Small intestine (tissue), 7 donors: Measurements from ENCODE around the gene RBPMS2. TPM values are rescaled to one million over a fixed set of nuclear protein-coding genes. Genes with fewer than 3 reads are reported as not detected.

Source experiments
- DNase-seq, 2 donors: peaks; one replicate each; pipeline versions ENCODE4 v3.0.0 to v3.0.0-alpha.2; 2013
- FAIRE-seq: peaks from 2 replicates; lab custom pipeline; 2012; peaks lifted over from hg19 to GRCh38; lab: Jason Lieb, UNC
- H3K27ac ChIP-seq, 3 donors: one replicate each; pipeline ENCODE4 v1.5.1; 2013; ENCODE audit warnings: low read length in 2 of 3, mild to moderate bottlenecking in 2 of 3, control low read depth in 1 of 3, inconsistent platforms in 1 of 3, low read depth in 1 of 3, moderate library complexity in 1 of 3
- H3K27me3 ChIP-seq, 3 donors: one replicate each; pipeline ENCODE4 v1.6.1; 2013; ENCODE audit warnings: low read length in 3 of 3, inconsistent platforms in 1 of 3; ENCODE audit not compliant: control insufficient read depth in 3 of 3, insufficient read depth in 3 of 3
- H3K36me3 ChIP-seq, 3 donors: one replicate each; pipeline ENCODE4 v1.6.1; 2013; ENCODE audit warnings: low read length in 3 of 3, inconsistent platforms in 1 of 3, low read depth in 1 of 3, mild to moderate bottlenecking in 1 of 3, moderate library complexity in 1 of 3; ENCODE audit not compliant: control insufficient read depth in 3 of 3, insufficient read depth in 2 of 3
- H3K4me1 ChIP-seq, 3 donors: one replicate each; pipeline ENCODE4 v1.6.1; 2013; ENCODE audit warnings: low read length in 2 of 3, inconsistent platforms in 1 of 3, low read depth in 1 of 3, mild to moderate bottlenecking in 1 of 3, moderate library complexity in 1 of 3; ENCODE audit not compliant: control insufficient read depth in 3 of 3, insufficient read depth in 2 of 3
- H3K4me3 ChIP-seq, 3 donors: one replicate each; pipeline ENCODE4 v1.5.1; 2013; ENCODE audit warnings: low read length in 3 of 3, control low read depth in 1 of 3, inconsistent platforms in 1 of 3, low read depth in 1 of 3, mild to moderate bottlenecking in 1 of 3, moderate library complexity in 1 of 3
- H3K9me3 ChIP-seq, 2 donors: one replicate each; pipeline ENCODE4 v1.6.1; 2013; ENCODE audit warnings: low read depth in 1 of 2, low read length in 1 of 2; ENCODE audit not compliant: control insufficient read depth in 2 of 2, insufficient read depth in 1 of 2
- WGBS, 3 donors: extraction: QIAGEN DNeasy Blood & Tissue Kit; methylation state at CpG; one replicate each; pipeline ENCODE4 v1.1.7; 2013; 5-methylcytosine and 5-hydroxymethylcytosine counted together
- polyA plus RNA-seq, 4 donors: library from polyadenylated mRNA; stranded (reverse) in 3 of 4; unstranded in 1 of 4; fragments of 200-250 nt in 3 of 4; fragments of 120-200 nt in 1 of 4; gene quantifications; one replicate each; pipeline versions ENCODE4 v1.2.1 to v1.2.3, GENCODE V29; 2013
- donor health status: healthy with polysubstance abuse.
- donor health status: control.
- donor health status: control.
- donor health status: Bipolar disorder and iron deficiency.
- donor health status: healthy.

The RBPMS2 gene
- polyA plus RNA-seq, 4 donors, result 1.6 to 5.1 (median 4.1) TPM; not detected in 1

DNA sequence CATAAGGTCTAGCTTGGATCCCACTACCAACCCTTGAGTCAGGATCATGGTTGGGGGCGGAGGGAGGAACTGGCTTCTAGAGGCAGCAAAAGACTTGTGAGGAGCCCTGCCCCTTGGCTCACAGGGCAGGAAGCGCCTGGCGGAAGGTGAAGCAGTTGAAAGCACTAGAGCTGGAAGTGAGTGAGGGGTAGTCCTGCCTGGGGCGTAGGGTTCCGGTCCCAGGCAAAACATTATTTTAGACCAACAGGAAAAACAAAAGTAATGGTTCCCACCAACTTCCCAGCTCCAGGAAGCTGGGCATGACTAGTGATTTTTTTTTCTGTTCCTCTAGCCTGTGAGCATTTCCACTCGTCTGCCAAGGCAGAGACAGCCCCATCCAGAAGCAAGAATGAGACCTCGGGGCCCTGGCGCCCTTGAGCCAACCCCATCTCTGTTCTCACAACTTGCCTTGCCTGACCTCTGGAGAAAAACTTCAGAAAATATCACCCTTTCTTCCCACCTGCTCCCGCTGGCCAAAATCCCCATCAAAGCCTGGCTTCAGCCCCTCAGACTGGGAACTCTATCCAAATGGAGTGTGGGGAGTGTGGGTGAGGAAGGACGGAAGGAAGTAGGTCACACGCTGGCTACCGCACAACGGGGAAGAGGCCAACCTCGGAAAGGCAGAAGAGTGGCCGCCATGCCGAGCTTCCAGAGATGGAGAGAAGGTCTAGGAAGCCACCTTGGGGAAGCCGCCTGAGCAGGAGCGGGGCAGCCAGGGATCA is 57.5 kb downstream of the RBPMS2 start:
- Histone ChIP-seq H3K27ac (peak overlapping the region in 1 of 3 donors; percentile 42), H3K4me3 (no peak overlapping the region), H3K27me3 (no peaks in the 10 kb centered on the region), H3K9me3 (no peaks in the 10 kb centered on the region), H3K36me3 (peaks cover 0 to 3% (median 0%) of the 10 kb centered on the region in 3 donors), H3K4me1 (no peaks in the 10 kb centered on the region)
- FAIRE-seq (no peak), DNase-seq (no peak)
- WGBS, 3 donors, result 69 to 92% (median 86%) methylated on average over 18 of the region's 18 CpGs

DNA sequence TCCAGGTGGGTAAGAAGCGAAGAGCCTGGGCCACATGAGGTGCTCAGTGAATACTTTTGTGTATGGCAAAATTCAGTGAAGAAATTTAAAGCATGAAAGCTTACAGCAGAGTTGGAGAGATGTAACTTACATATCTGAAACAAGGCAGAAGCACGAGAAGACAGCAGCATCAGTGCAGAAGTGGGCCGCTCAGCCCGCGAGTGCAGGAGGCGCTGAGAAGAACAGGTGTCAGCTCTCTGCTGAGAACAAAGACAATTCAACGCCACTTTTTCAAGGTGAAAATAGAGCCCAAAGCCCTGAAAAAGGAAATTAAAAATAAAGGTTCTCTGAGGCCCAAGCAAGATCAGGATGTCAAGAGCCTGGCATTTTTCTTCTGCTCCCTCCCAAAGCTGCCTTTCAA is 58.3 kb downstream of the RBPMS2 start:
- peak overlapping the region in 1 of 3 donors; percentile 42 for H3K27ac ChIP-seq
- DNase-seq (no peak), FAIRE-seq (no peak)
- no peak overlapping the region for H3K4me3 ChIP-seq
- H3K9me3 ChIP-seq, result no peaks in the 10 kb centered on the region
- 86 to 88% (median 86%) methylated on average over 7 of the region's 7 CpGs for WGBS, 3 donors
- no peaks in the 10 kb centered on the region for H3K27me3 ChIP-seq
- no peaks in the 10 kb centered on the region for H3K4me1 ChIP-seq
- H3K36me3 ChIP-seq, result peaks cover 0 to 3% (median 0%) of the 10 kb centered on the region in 3 donors

DNA sequence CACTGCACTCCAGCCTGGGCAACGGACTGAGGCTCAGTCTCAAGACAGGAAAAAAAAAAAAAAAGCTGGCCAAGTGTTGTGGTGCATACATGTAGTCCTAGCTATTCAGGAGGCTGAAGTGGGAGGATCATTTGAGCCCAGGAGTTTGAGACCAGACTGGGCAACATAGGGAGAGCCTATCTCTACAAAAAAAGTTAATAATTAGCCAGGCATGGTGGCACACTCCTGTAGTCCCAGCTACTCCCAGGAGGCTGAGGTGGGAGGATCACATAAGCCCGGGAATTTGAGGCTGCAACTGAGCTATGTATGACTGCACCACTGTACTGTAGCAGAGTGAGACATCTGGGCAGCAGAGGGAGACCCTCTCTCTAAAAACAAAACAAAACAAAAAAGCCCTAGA is 58.9 kb downstream of the RBPMS2 start:
- Histone ChIP-seq H3K4me3 (no peak overlapping the region), H3K4me1 (no peaks in the 10 kb centered on the region), H3K9me3 (no peaks in the 10 kb centered on the region), H3K27me3 (no peaks in the 10 kb centered on the region), H3K36me3 (peaks cover 0 to 3% (median 0%) of the 10 kb centered on the region in 3 donors), H3K27ac (no peak overlapping the region)
- 80 to 95% (median 89%) methylated on average over 2 of the region's 2 CpGs for WGBS, 3 donors
- FAIRE-seq (no peak), DNase-seq (no peak)

DNA sequence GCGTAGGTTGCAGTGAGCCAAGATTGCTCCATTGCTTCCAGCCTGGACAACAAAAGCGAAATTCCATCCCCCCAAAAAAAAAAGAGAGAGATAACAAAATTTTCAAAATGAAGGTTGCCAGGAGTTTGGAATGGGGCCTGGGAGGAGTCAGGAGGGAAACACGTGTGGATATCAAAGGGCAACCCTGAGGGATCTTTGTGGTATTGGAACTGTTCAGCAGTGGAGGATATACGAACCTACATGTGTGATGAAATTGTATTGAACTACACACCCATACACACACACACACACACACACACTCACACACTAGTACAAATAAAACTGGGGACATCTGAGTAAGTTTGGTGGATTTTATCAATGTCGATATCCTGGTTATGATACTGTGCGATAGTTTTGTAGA is 61.8 kb downstream of the RBPMS2 start:
- H3K4me3 ChIP-seq, result no peak overlapping the region
- DNase-seq (no peak), FAIRE-seq (no peak)
- peaks cover 0 to 3% (median 0%) of the 10 kb centered on the region in 3 donors for H3K36me3 ChIP-seq
- H3K4me1 ChIP-seq, result no peaks in the 10 kb centered on the region
- WGBS, 3 donors, result 81 to 87% (median 86%) methylated on average over 6 of the region's 6 CpGs
- H3K27me3 ChIP-seq, result no peaks in the 10 kb centered on the region
- no peaks in the 10 kb centered on the region for H3K9me3 ChIP-seq
- no peak overlapping the region for H3K27ac ChIP-seq

DNA sequence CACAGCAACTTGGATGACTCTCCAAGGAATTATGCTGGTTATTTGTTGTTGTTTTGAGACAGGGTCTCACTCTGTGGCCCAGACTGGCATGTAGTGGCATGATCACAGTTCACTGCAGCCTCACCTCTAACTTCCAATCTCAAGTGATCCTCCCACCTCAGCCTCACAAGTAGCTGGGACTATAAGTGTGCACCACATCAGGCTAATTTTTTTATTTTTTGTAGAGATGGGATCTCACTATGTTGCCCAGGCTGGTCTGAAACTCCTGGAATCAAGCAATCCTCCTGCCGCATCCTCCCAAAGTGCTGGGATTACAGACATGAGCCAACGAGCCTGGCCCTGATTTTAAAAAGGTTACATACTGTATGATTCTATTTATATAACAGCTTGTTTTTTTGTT is 63.0 kb downstream of the RBPMS2 start:
- FAIRE-seq (no peak), DNase-seq (no peak)
- Histone ChIP-seq H3K27ac (no peak overlapping the region), H3K4me1 (no peaks in the 10 kb centered on the region), H3K27me3 (no peaks in the 10 kb centered on the region), H3K4me3 (no peak overlapping the region), H3K36me3 (peaks cover 0 to 3% (median 0%) of the 10 kb centered on the region in 3 donors), H3K9me3 (no peaks in the 10 kb centered on the region)
- WGBS, 3 donors, result 69 to 81% (median 79%) methylated on average over 2 of the region's 2 CpGs

DNA sequence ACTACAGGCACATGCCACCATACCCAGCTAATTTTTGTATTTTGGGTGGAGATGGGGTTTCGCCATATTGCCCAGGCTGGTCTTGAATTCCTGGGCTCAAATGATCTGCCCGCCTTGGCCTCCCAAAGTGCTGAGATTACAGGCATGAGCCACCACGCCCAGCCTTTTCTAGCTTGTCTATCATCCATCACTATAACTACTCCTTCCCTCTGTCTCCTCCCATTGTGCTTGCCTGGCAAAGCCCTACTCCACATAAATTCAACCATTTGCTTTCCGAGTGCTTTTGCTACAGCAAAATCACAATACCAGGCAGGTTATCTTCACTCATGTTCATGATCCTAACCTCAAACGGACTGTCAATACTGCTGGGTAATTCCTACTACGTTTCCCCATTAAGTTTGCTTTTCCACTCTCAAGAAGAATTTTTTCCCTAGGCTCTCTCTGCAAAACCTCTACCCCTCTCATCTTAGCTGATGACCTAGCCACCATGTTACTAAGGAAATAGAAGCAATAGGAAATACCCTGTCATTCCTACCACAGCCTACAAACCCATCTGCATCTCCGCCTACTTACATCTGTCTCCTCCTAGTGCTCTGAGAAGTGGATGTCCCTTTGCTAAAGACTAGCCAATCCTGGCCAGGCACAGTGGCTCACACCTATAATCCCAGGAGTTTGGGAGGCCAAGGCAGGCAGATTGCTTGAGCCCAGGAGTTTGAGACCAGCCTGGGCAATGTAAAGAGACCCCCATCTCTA is 64.5 kb downstream of the RBPMS2 start:
- Histone ChIP-seq H3K9me3 (no peaks in the 10 kb centered on the region), H3K4me1 (no peaks in the 10 kb centered on the region), H3K27me3 (no peaks in the 10 kb centered on the region), H3K27ac (no peak overlapping the region), H3K4me3 (no peak overlapping the region), H3K36me3 (no peaks in the 10 kb centered on the region)
- DNase-seq, result no peak
- WGBS, 3 donors, result 89 to 93% (median 90%) methylated on average over 7 of the region's 7 CpGs
- FAIRE-seq, result no peak

DNA sequence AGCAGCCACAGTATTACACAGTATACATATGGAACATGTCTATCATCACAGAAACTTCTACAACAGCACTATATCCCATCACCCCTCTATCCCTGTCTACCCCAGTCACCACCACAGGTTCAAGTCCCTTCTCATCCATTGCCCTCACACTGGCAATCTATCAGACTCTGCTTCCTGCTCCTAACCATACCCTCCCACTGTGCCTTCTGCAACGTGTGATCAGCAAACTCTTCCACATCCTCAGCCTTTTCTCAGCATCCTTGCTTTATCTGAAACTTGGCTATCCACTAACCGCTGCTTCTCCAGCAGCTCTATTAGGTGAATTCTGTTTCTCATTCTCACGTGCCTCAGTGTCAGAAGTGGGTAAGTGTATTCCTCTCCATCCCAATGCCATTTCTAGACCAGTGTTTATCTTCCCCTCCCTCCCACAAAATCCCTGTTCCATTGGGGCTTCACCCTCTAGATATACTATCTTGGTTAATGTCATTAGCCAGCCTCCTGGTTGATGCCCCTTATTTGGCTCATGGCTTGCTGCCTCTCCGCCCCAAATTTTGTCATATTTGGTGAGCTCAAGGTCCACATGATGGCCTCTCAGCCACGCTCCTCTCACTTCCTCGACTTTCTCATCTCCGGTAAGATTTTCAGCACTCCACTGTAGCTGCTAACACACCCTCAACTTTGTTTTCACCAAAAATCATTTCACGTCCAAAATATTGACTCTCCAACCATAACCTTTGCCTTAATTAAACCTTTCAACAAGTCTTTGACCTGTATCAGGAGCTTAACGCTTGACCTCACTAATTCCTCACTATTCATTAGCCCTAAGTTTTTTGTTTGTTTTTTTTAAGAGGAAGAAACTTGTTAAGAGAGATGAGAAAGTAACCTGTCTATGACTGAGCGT is 69.1 kb downstream of the RBPMS2 start:
- Histone ChIP-seq H3K27me3 (no peaks in the 10 kb centered on the region), H3K4me1 (peaks cover 0 to 15% (median 7%) of the 10 kb centered on the region in 3 donors), H3K9me3 (no peaks in the 10 kb centered on the region), H3K27ac (no peak overlapping the region), H3K36me3 (no peaks in the 10 kb centered on the region), H3K4me3 (no peak overlapping the region)
- WGBS, 3 donors, result 73 to 87% (median 80%) methylated on average over 10 of the region's 10 CpGs
- FAIRE-seq (no peak), DNase-seq (no peak)

DNA sequence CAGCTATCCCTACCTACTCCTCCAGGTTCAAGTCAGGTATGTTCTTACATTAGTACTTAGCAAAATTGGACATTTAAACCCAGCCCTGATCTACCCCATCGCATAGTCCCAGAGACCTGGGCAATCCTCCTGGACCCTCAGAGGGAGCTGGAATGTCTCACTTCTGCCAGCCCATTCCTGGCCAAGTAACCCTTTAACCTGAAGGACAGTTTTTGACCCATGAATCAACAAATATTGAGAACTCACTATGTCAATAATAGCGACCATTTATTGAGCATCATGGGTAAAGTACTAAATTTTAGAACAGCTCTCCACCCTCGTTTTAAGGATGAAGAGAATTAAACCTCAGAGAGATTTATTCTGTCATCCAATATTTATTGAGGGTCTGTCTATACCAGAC is 70.4 kb downstream of the RBPMS2 start:
- WGBS, 3 donors, result 65 to 86% (median 65%) methylated on average over 3 of the region's 3 CpGs
- Histone ChIP-seq H3K27me3 (no peaks in the 10 kb centered on the region), H3K9me3 (no peaks in the 10 kb centered on the region), H3K27ac (no peak overlapping the region), H3K4me3 (no peak overlapping the region), H3K36me3 (peaks cover 0 to 6% (median 0%) of the 10 kb centered on the region in 3 donors), H3K4me1 (peaks cover 0 to 27% (median 14%) of the 10 kb centered on the region in 3 donors)
- FAIRE-seq (no peak), DNase-seq (no peak)
